Tongue (tissue), 2 donors: Measurements from ENCODE around the gene UBASH3B. TPM values are rescaled to one million over a fixed set of nuclear protein-coding genes. Genes with fewer than 3 reads are reported as not detected.

ENCODE experiments used
- DNase-seq: peaks from one replicate; pipeline ENCODE4 v3.0.0-alpha.2; 2015
- total RNA-seq: library from RNA; depleted of rRNA; stranded (reverse); fragments of >200 nt; gene quantifications from one replicate; pipeline ENCODE4 v1.2.3, GENCODE V29; 2014

Gene UBASH3B
- total RNA-seq, 1 donor from 2014 or later: 7.9 TPM

- no peak for DNase-seq
These were observed 7.7 kb upstream of the UBASH3B start for GRCh38 chr11:122647736-122648275.

GRCh38 chr11:122649116-122649515 lies 6.4 kb upstream of the UBASH3B start:
- DNase-seq: no peak

GRCh38 chr11:122650619-122651018 lies 4.9 kb upstream of the UBASH3B start:
- no peak for DNase-seq

GRCh38 chr11:122652495-122652894 lies 3.0 kb upstream of the UBASH3B start:
- no peak for DNase-seq

GRCh38 chr11:122653916-122654585 lies 1.5 kb upstream of the UBASH3B start:
- DNase-seq: no peak

GRCh38 chr11:122656073-122656630 lies 630 bp downstream of the UBASH3B start:
- peak; percentile 70 for DNase-seq

GRCh38 chr11:122656631-122657101 lies 1.1 kb downstream of the UBASH3B start:
- no peak for DNase-seq

GRCh38 chr11:122659676-122660554 lies 4.4 kb downstream of the UBASH3B start:
- DNase-seq: no peak

- no peak for DNase-seq
These were observed 5.8 kb downstream of the UBASH3B start for GRCh38 chr11:122661182-122661945.

GRCh38 chr11:122663056-122663740 lies 7.7 kb downstream of the UBASH3B start:
- DNase-seq: no peak

GRCh38 chr11:122663764-122664163 lies 8.2 kb downstream of the UBASH3B start:
- DNase-seq: peak; percentile 39

- DNase-seq: no peak
These were observed 8.7 kb downstream of the UBASH3B start for GRCh38 chr11:122664188-122664587.

GRCh38 chr11:122665861-122666260 lies 10.3 kb downstream of the UBASH3B start:
- DNase-seq: peak; percentile 22

GRCh38 chr11:122666743-122667142 lies 11.2 kb downstream of the UBASH3B start:
- DNase-seq: no peak

GRCh38 chr11:122668562-122669090 lies 13.1 kb downstream of the UBASH3B start:
- peak; percentile 27 for DNase-seq

GRCh38 chr11:122670131-122670530 lies 14.6 kb downstream of the UBASH3B start:
- no peak for DNase-seq

GRCh38 chr11:122671400-122671891 lies 15.9 kb downstream of the UBASH3B start:
- DNase-seq: peak; percentile 13

GRCh38 chr11:122672892-122673291 lies 17.4 kb downstream of the UBASH3B start:
- DNase-seq: no peak

- DNase-seq: no peak
These were observed 18.2 kb downstream of the UBASH3B start for GRCh38 chr11:122673701-122674100.

- no peak for DNase-seq
These were observed 21.1 kb downstream of the UBASH3B start for GRCh38 chr11:122676638-122677037.

GRCh38 chr11:122677256-122677655 lies 21.7 kb downstream of the UBASH3B start:
- no peak for DNase-seq
